Measurements from ENCODE around the gene CMIP. TPM values are rescaled to one million over a fixed set of nuclear protein-coding genes. Genes with fewer than 3 reads are reported as not detected.

The CMIP gene
- total RNA-seq, 1 experiment from 2014 or later, result 25.7 TPM

DNA sequence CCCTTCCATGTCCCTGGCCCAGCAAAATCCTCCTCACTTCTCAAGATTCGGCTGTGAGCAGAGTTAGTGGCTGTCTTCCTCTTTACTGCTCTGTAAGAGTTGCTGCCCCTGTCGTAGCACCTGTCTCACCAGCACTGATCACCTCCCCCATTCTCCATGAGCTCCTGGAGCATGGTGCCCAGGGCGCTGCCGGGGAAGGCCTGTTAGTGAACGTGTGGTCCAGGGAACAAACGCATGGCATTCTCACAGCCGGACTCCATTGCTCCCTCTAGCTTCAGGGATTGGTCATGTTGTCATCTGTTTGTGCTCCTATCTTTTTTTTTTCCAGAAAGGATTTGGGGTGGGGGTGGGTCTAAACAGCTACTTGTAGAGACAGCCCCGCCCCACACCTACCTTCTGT is 141.2 kb downstream of the CMIP start:
- Histone ChIP-seq H3K4me3 (ENCODE audit: low read length) (no peak overlapping the region), H3K4me2 (ENCODE audit: low read length) (peak overlapping the region; percentile 43), H4K20me1 (ENCODE audit: low read length) (no peaks in the 10 kb centered on the region), H3F3A (ENCODE audit: low read length, unreplicated experiment) (no peaks in the 10 kb centered on the region), H3K9ac (ENCODE audit: low read length) (peak overlapping the region; percentile 53; the same call in 1 of the 2 replicates), H3K9me3 (ENCODE audit: low read length) (no peaks in the 10 kb centered on the region), H3K27me3 (ENCODE audit: low read length) (no peaks in the 10 kb centered on the region), H3K79me2 (ENCODE audit: low read length) (peaks cover 89% of the 10 kb centered on the region), H3K9me2 (replicated peaks; ENCODE audit: low read length) (no peaks in the 10 kb centered on the region), H3K36me3 (ENCODE audit: low read depth, low read length) (peaks cover 19% of the 10 kb centered on the region), H2AFZ (ENCODE audit: low read length) (no peak overlapping the region), H3K27ac (ENCODE audit: low read length) (peak overlapping the region; percentile 95), H3K4me1 (ENCODE audit: insufficient read depth, low read length) (peaks cover 65% of the 10 kb centered on the region)
- ATAC-seq (no peak), DNase-seq (peak; percentile 25)
- POLR2A ChIA-PET (ENCODE audit: unreplicated experiment), result no interaction called here
- intact Hi-C loops (cut with micrococcal nuclease), result loop anchor here (2.0 kb wide), 1 partner anchor 13 kb away; no protein-coding TSS in a partner anchor
- no TSS peak for BruUV-seq (replicated peaks)
- TF ChIP-seq EZH2phosphoT487 (IDR thresholded peaks at IDR 0.05; ENCODE audit: borderline replicate concordance, low read length) (no peak), EZH2 (IDR thresholded peaks at IDR 0.05; ENCODE audit: low read length, unreplicated experiment) (no peak)
- TF ChIP-seq, protein P1, sequence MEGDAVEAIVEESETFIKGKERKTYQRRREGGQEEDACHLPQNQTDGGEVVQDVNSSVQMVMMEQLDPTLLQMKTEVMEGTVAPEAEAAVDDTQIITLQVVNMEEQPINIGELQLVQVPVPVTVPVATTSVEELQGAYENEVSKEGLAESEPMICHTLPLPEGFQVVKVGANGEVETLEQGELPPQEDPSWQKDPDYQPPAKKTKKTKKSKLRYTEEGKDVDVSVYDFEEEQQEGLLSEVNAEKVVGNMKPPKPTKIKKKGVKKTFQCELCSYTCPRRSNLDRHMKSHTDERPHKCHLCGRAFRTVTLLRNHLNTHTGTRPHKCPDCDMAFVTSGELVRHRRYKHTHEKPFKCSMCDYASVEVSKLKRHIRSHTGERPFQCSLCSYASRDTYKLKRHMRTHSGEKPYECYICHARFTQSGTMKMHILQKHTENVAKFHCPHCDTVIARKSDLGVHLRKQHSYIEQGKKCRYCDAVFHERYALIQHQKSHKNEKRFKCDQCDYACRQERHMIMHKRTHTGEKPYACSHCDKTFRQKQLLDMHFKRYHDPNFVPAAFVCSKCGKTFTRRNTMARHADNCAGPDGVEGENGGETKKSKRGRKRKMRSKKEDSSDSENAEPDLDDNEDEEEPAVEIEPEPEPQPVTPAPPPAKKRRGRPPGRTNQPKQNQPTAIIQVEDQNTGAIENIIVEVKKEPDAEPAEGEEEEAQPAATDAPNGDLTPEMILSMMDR (conservative IDR thresholded peaks at IDR 0.05; ENCODE audit: low read depth, low read length), result peak; percentile 52
- CTCF ChIA-PET, result interaction anchor here (0.6 kb wide), 1 partner anchor 307 kb away, joined by 3 read pairs; no protein-coding TSS in a partner anchor

DNA sequence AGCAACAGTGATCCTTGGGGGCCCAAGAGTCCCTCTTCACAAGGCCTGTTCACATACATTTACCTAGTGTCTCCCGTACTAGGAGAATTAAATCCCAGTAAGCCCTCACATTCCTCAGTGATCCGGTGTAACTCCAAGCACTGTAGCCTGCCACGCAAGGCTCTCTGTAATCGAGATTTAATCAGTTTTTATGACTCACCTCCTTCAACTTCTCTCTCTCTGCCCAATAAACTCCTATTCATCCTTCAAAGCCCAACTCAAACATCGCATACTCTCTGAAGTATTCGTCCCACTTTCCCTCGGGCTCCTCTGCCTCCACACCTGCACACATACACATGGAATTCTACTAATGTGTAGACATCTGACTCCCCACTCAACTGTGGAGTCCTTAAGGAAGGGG is 141.8 kb downstream of the CMIP start:
- Histone ChIP-seq H3K79me2 (ENCODE audit: low read length) (peaks cover 95% of the 10 kb centered on the region), H3K4me3 (ENCODE audit: low read length) (no peak overlapping the region), H3K36me3 (ENCODE audit: low read depth, low read length) (peaks cover 19% of the 10 kb centered on the region), H3K27ac (ENCODE audit: low read length) (peak overlapping the region; percentile 95), H2AFZ (ENCODE audit: low read length) (no peak overlapping the region), H3F3A (ENCODE audit: low read length, unreplicated experiment) (no peaks in the 10 kb centered on the region), H4K20me1 (ENCODE audit: low read length) (no peaks in the 10 kb centered on the region), H3K4me2 (ENCODE audit: low read length) (peak overlapping the region; percentile 43), H3K4me1 (ENCODE audit: insufficient read depth, low read length) (peaks cover 62% of the 10 kb centered on the region), H3K9ac (ENCODE audit: low read length) (peak overlapping the region; percentile 53; the same call in 1 of the 2 replicates), H3K9me3 (ENCODE audit: low read length) (no peaks in the 10 kb centered on the region), H3K27me3 (ENCODE audit: low read length) (no peaks in the 10 kb centered on the region), H3K9me2 (replicated peaks; ENCODE audit: low read length) (no peaks in the 10 kb centered on the region)
- ATAC-seq, result peak; percentile 45
- POLR2A ChIA-PET (ENCODE audit: unreplicated experiment), result no interaction called here
- CTCF ChIA-PET, result interaction anchor here (0.6 kb wide), 1 partner anchor 308 kb away, joined by 3 read pairs; no protein-coding TSS in a partner anchor
- TF ChIP-seq EZH2 (IDR thresholded peaks at IDR 0.05; ENCODE audit: low read length, unreplicated experiment), result no peak
- TF ChIP-seq, protein P1 (conservative IDR thresholded peaks at IDR 0.05; ENCODE audit: low read depth, low read length), result no peak
- no peak for TF ChIP-seq EZH2phosphoT487 (IDR thresholded peaks at IDR 0.05; ENCODE audit: borderline replicate concordance, low read length)
- no TSS peak for BruUV-seq (replicated peaks)
- intact Hi-C loops (cut with micrococcal nuclease), result no loop called here
- peak; percentile 74 for DNase-seq

DNA sequence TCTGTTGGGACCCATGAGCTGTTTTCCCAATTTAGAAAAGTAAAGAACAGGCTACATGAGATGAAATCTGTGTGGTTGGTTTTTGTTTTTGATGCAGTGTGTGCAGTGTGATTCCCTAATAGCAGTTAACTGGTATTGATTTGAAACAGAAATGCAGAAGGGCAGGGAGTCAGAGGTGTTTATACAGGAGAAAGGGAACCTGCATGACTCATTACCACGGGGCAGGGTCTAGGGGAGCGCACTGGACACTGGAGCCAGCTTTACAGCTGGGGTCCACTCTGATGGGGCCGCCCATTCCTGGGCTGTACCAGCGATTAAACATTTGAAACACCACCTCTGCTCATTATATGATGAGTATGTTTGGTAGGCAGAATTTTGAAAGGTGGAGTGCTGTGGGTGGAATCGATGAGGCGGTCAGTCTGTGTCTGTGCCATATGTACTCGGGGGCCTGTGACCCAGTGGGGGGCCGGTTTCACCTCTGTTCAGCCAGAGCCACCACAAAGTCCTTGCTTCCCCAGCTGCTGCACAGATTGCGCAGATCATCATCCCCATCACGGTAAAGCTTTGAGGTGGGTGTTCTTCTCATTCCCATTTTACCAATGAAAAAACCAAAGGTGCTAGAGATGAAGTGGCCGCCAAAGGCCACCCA is 142.5 kb downstream of the CMIP start:
- Histone ChIP-seq H3K4me2 (ENCODE audit: low read length) (peak overlapping the region; percentile 38), H3K4me3 (ENCODE audit: low read length) (no peak overlapping the region), H3K9me3 (ENCODE audit: low read length) (no peaks in the 10 kb centered on the region), H3K9ac (ENCODE audit: low read length) (peak overlapping the region; percentile 44; the same call in 1 of the 2 replicates), H3K4me1 (ENCODE audit: insufficient read depth, low read length) (peaks cover 55% of the 10 kb centered on the region), H3K79me2 (ENCODE audit: low read length) (peaks cover 91% of the 10 kb centered on the region), H4K20me1 (ENCODE audit: low read length) (no peaks in the 10 kb centered on the region), H2AFZ (ENCODE audit: low read length) (no peak overlapping the region), H3K36me3 (ENCODE audit: low read depth, low read length) (peaks cover 18% of the 10 kb centered on the region), H3K9me2 (replicated peaks; ENCODE audit: low read length) (no peaks in the 10 kb centered on the region), H3F3A (ENCODE audit: low read length, unreplicated experiment) (no peaks in the 10 kb centered on the region), H3K27ac (ENCODE audit: low read length) (peak overlapping the region; percentile 95), H3K27me3 (ENCODE audit: low read length) (no peaks in the 10 kb centered on the region)
- ATAC-seq (0 out of 2 replicates have a peak, but pooled peaks have one; percentile 8), DNase-seq (no peak)
- TF ChIP-seq EZH2 (IDR thresholded peaks at IDR 0.05; ENCODE audit: low read length, unreplicated experiment) (no peak), EZH2phosphoT487 (IDR thresholded peaks at IDR 0.05; ENCODE audit: borderline replicate concordance, low read length) (no peak)
- TF ChIP-seq, protein P1 (conservative IDR thresholded peaks at IDR 0.05; ENCODE audit: low read depth, low read length), result no peak
- CTCF ChIA-PET, result no interaction called here
- intact Hi-C loops (cut with micrococcal nuclease), result no loop called here
- BruUV-seq (replicated peaks), result no TSS peak
- POLR2A ChIA-PET (ENCODE audit: unreplicated experiment), result no interaction called here
